Mesendoderm (in vitro differentiated cells): ENCODE results near the gene QRICH1.

ENCODE experiments used
- DNase-seq: peaks from one replicate; pipeline ENCODE4 v3.0.0; 2013
- H2AK5ac ChIP-seq: 2 replicates; pipeline ENCODE4 v1.6.1; 2013; ENCODE audit warnings: low read length, inconsistent platforms
- H2BK120ac ChIP-seq: 2 replicates; pipeline ENCODE4 v1.6.1; 2013; ENCODE audit warnings: low read depth, mild to moderate bottlenecking, low read length, moderate library complexity, mixed read lengths
- H2BK15ac ChIP-seq: replicated peaks from 2 replicates; pipeline ENCODE4 v1.6.1; 2013; ENCODE audit warnings: low read depth, mild to moderate bottlenecking, moderate library complexity
- H2BK5ac ChIP-seq: 2 replicates; pipeline ENCODE4 v1.6.1; 2013; ENCODE audit warnings: low read length, inconsistent platforms
- H3K18ac ChIP-seq: 2 replicates; pipeline ENCODE4 v1.6.1; 2013; ENCODE audit warnings: mild to moderate bottlenecking, low read length, mixed read lengths
- H3K23ac ChIP-seq: one replicate; pipeline ENCODE4 v1.6.1; 2013; ENCODE audit warnings: low read length
- H3K27ac ChIP-seq: 2 replicates; pipeline ENCODE4 v1.5.1; 2013; ENCODE audit warnings: low read depth, mild to moderate bottlenecking, inconsistent platforms, low read length, moderate library complexity
- H3K27me3 ChIP-seq: 2 replicates; pipeline ENCODE4 v1.6.1; 2013; ENCODE audit warnings: low read length, control low read depth, mild to moderate bottlenecking, inconsistent platforms; ENCODE audit not compliant: insufficient read depth, poor library complexity
- H3K36me3 ChIP-seq: 2 replicates; pipeline ENCODE4 v1.6.1; 2013; ENCODE audit warnings: low read length, inconsistent platforms; ENCODE audit not compliant: control insufficient read depth, insufficient read depth
- H3K4ac ChIP-seq: one replicate; pipeline ENCODE4 v1.6.1; 2013; ENCODE audit warnings: low read depth, mild to moderate bottlenecking, low read length, moderate library complexity
- H3K4me1 ChIP-seq: 2 replicates; pipeline ENCODE4 v1.6.1; 2013; ENCODE audit warnings: low read depth, low read length, inconsistent platforms; ENCODE audit not compliant: control insufficient read depth
- H3K4me2 ChIP-seq: 2 replicates; pipeline ENCODE4 v1.6.1; 2013; ENCODE audit warnings: low read length
- H3K4me3 ChIP-seq: 2 replicates; pipeline ENCODE4 v1.5.1; 2013; ENCODE audit warnings: mild to moderate bottlenecking, low read length
- H3K56ac ChIP-seq: one replicate; pipeline ENCODE4 v1.6.1; 2013; ENCODE audit warnings: low read length
- H3K79me1 ChIP-seq: 2 replicates; pipeline ENCODE4 v1.6.1; 2013; ENCODE audit warnings: low read length, inconsistent platforms
- H3K79me2 ChIP-seq: 2 replicates; pipeline ENCODE4 v1.6.1; 2013; ENCODE audit warnings: mild to moderate bottlenecking, low read length; ENCODE audit not compliant: control insufficient read depth, insufficient read depth
- H3K9ac ChIP-seq: 2 replicates; pipeline ENCODE4 v1.6.1; 2013; ENCODE audit warnings: low read length, inconsistent platforms
- H4K5ac ChIP-seq: one replicate; pipeline ENCODE4 v1.6.1; 2013; ENCODE audit warnings: low read length
- H4K8ac ChIP-seq: one replicate; pipeline ENCODE4 v1.6.1; 2013; ENCODE audit warnings: low read depth, mild to moderate bottlenecking, control low read depth, low read length, moderate library complexity
- WGBS: extraction: QIAGEN DNeasy Blood & Tissue Kit; methylation state at CpG from one replicate; pipeline ENCODE4 v1.1.7; 2013; ENCODE audit warnings: low lambda C conversion rate, missing lambda C conversion rate; ENCODE audit not compliant: insufficient coverage; ENCODE audit errors: extremely low coverage; 5-methylcytosine and 5-hydroxymethylcytosine counted together

QRICH1 gene

GRCh38 chr3:49007068-49007770 is 86.7 kb downstream of the QRICH1 start, which contains the start of gene WDR6:
TSS of gene WDR6 (plus strand) at chr3:49007391. CDS start at chr3:49007432, 41 bp downstream.
- peak; percentile 99 for DNase-seq
- Histone ChIP-seq H3K56ac (peak within 1 kb of the TSS; percentile 95), H3K18ac (peak within 1 kb of the TSS; percentile 47), H3K27me3 (no peaks in the 10 kb centered on the region), H3K9ac (peak within 1 kb of the TSS; percentile 96), H3K23ac (peak within 1 kb of the TSS; percentile 59), H3K36me3 (peaks cover 5% of the 10 kb centered on the region), H3K27ac (peak within 1 kb of the TSS; percentile 47), H3K79me2 (peaks cover 30% of the 10 kb centered on the region), H3K4me3 (peak within 1 kb of the TSS; percentile 83), H2AK5ac (no peak within 1 kb of the TSS), H2BK120ac (no peak within 1 kb of the TSS), H2BK5ac (peak within 1 kb of the TSS; percentile 94), H4K8ac (no peak within 1 kb of the TSS), H3K4ac (peak within 1 kb of the TSS; percentile 84), H3K4me1 (peaks cover 5% of the 10 kb centered on the region), H2BK15ac (no peak within 1 kb of the TSS), H3K79me1 (peaks cover 11% of the 10 kb centered on the region), H4K5ac (no peak within 1 kb of the TSS), H3K4me2 (peak within 1 kb of the TSS; percentile 90)
- whole genome bisulfite sequencing: no CpG with 5 or more reads among the region's 65 CpGs

DNA sequence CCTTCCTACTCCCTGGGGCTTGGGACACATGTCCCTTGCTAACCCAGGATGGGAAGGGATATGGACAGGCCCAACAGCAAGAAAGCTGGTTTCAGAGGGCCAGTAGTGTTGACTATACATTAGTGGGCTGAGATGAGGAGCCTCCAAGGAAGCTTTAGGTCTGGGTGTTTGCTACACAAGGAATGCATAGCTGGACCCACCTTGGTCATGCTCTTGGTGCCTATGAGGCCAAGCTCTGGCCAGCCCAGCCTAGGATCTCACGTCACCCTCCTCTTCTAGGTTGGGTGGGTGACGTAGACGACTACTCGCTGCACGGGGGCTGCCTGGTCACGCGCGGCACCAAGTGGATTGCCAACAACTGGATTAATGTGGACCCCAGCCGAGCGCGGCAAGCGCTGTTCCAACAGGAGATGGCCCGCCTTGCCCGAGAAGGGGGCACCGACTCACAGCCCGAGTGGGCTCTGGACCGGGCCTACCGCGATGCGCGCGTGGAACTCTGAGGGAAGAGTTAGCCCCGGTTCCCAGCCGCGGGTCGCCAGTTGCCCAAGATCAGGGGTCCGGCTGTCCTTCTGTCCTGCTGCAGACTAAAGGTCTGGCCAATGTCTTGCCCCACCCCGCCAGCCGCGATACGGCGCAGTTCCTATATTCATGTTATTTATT is 87.3 kb downstream of the QRICH1 start:
- H3K4me1 ChIP-seq: peaks cover 5% of the 10 kb centered on the region
- no peak overlapping the region for H3K18ac ChIP-seq
- H3K27ac ChIP-seq: no peak overlapping the region
- peak overlapping the region; percentile 85 for H3K9ac ChIP-seq
- no peak overlapping the region for H4K8ac ChIP-seq
- H3K4ac ChIP-seq: peak overlapping the region; percentile 25
- peaks cover 24% of the 10 kb centered on the region for H3K79me2 ChIP-seq
- H3K4me3 ChIP-seq: peak overlapping the region; percentile 53
- H2BK5ac ChIP-seq: no peak overlapping the region
- H4K5ac ChIP-seq: no peak overlapping the region
- no peak overlapping the region for H3K23ac ChIP-seq
- peak overlapping the region; percentile 88 for H3K56ac ChIP-seq
- no peak overlapping the region for H2BK120ac ChIP-seq
- no peak overlapping the region for H2AK5ac ChIP-seq
- H3K36me3 ChIP-seq: no peaks in the 10 kb centered on the region
- no peak for DNase-seq
- H3K27me3 ChIP-seq: no peaks in the 10 kb centered on the region
- H3K4me2 ChIP-seq: peak overlapping the region; percentile 88
- H3K79me1 ChIP-seq: peaks cover 9% of the 10 kb centered on the region
- H2BK15ac ChIP-seq: no peak overlapping the region
- WGBS: no CpG with 5 or more reads among the region's 32 CpGs

- DNase-seq: no peak
- H3K56ac ChIP-seq: no peak overlapping the region
- H4K5ac ChIP-seq: no peak overlapping the region
- no CpG with 5 or more reads among the region's 5 CpGs for WGBS
- no peak overlapping the region for H3K9ac ChIP-seq
- no peak overlapping the region for H3K4me2 ChIP-seq
- peaks cover 9% of the 10 kb centered on the region for H3K79me1 ChIP-seq
- H3K36me3 ChIP-seq: no peaks in the 10 kb centered on the region
- no peak overlapping the region for H2BK5ac ChIP-seq
- H3K4me1 ChIP-seq: peaks cover 5% of the 10 kb centered on the region
- no peak overlapping the region for H3K4ac ChIP-seq
- H3K27ac ChIP-seq: no peak overlapping the region
- no peak overlapping the region for H3K23ac ChIP-seq
- no peak overlapping the region for H4K8ac ChIP-seq
- no peak overlapping the region for H3K18ac ChIP-seq
- H3K79me2 ChIP-seq: peaks cover 21% of the 10 kb centered on the region
- no peak overlapping the region for H3K4me3 ChIP-seq
- H3K27me3 ChIP-seq: no peaks in the 10 kb centered on the region
- H2BK120ac ChIP-seq: no peak overlapping the region
- no peak overlapping the region for H2BK15ac ChIP-seq
- no peak overlapping the region for H2AK5ac ChIP-seq
Measured at GRCh38 chr3:49005998-49006397, 87.9 kb downstream of the QRICH1 start.

- H3K79me1 ChIP-seq: peaks cover 9% of the 10 kb centered on the region
- no peak for DNase-seq
- H3K36me3 ChIP-seq: no peaks in the 10 kb centered on the region
- no peak overlapping the region for H2BK120ac ChIP-seq
- H3K56ac ChIP-seq: no peak overlapping the region
- H3K4ac ChIP-seq: no peak overlapping the region
- H3K18ac ChIP-seq: no peak overlapping the region
- H3K9ac ChIP-seq: no peak overlapping the region
- H3K79me2 ChIP-seq: peaks cover 21% of the 10 kb centered on the region
- no peaks in the 10 kb centered on the region for H3K27me3 ChIP-seq
- no peak overlapping the region for H4K5ac ChIP-seq
- no peak overlapping the region for H3K4me2 ChIP-seq
- H4K8ac ChIP-seq: no peak overlapping the region
- H3K23ac ChIP-seq: no peak overlapping the region
- H2BK5ac ChIP-seq: no peak overlapping the region
- H3K4me3 ChIP-seq: no peak overlapping the region
- H2AK5ac ChIP-seq: no peak overlapping the region
- no peak overlapping the region for H3K27ac ChIP-seq
- WGBS: no CpG with 5 or more reads among the region's 3 CpGs
- H2BK15ac ChIP-seq: no peak overlapping the region
- peaks cover 5% of the 10 kb centered on the region for H3K4me1 ChIP-seq
Measured at GRCh38 chr3:49005303-49005680, 88.6 kb downstream of the QRICH1 start.

GRCh38 chr3:49004352-49005302 is 89.2 kb downstream of the QRICH1 start:
- no peak overlapping the region for H3K18ac ChIP-seq
- H3K4me1 ChIP-seq: peaks cover 5% of the 10 kb centered on the region
- no peak overlapping the region for H2AK5ac ChIP-seq
- H3K27me3 ChIP-seq: no peaks in the 10 kb centered on the region
- no CpG with 5 or more reads among the region's 16 CpGs for WGBS
- H2BK15ac ChIP-seq: no peak overlapping the region
- no peak overlapping the region for H4K5ac ChIP-seq
- no peak overlapping the region for H3K56ac ChIP-seq
- no peak overlapping the region for H4K8ac ChIP-seq
- H3K79me2 ChIP-seq: peaks cover 16% of the 10 kb centered on the region
- peaks cover 9% of the 10 kb centered on the region for H3K79me1 ChIP-seq
- no peak overlapping the region for H3K4me2 ChIP-seq
- no peak overlapping the region for H2BK5ac ChIP-seq
- H2BK120ac ChIP-seq: no peak overlapping the region
- no peak overlapping the region for H3K9ac ChIP-seq
- H3K23ac ChIP-seq: no peak overlapping the region
- no peaks in the 10 kb centered on the region for H3K36me3 ChIP-seq
- no peak overlapping the region for H3K4me3 ChIP-seq
- peak; percentile 81 for DNase-seq
- no peak overlapping the region for H3K27ac ChIP-seq
- no peak overlapping the region for H3K4ac ChIP-seq
